ENCODE data around the gene TMEM131L.

Gene TMEM131L

GRCh38 chr4:153527690-153528089 lies 61.5 kb downstream of the TMEM131L start:
- DNase-seq = no peak

- DNase-seq = no peak
Measured at GRCh38 chr4:153528705-153529485, 62.7 kb downstream of the TMEM131L start.

GRCh38 chr4:153529646-153530045 lies 63.5 kb downstream of the TMEM131L start:
- DNase-seq = no peak

- DNase-seq = no peak
Measured at GRCh38 chr4:153530284-153530999, 64.3 kb downstream of the TMEM131L start.

- no peak for DNase-seq
Measured at GRCh38 chr4:153531000-153531358, 64.8 kb downstream of the TMEM131L start.

GRCh38 chr4:153531976-153532626 lies 65.9 kb downstream of the TMEM131L start:
- no peak for DNase-seq

- DNase-seq = no peak
Measured at GRCh38 chr4:153532636-153533035, 66.5 kb downstream of the TMEM131L start.

GRCh38 chr4:153533387-153533786 lies 67.2 kb downstream of the TMEM131L start:
- no peak for DNase-seq

GRCh38 chr4:153534792-153535629 lies 68.9 kb downstream of the TMEM131L start:
- no peak for DNase-seq

GRCh38 chr4:153535772-153536513 lies 69.8 kb downstream of the TMEM131L start:
- DNase-seq = no peak

GRCh38 chr4:153537493-153537960 lies 71.4 kb downstream of the TMEM131L start:
- no peak for DNase-seq

GRCh38 chr4:153538487-153539357 lies 72.6 kb downstream of the TMEM131L start:
- DNase-seq = no peak

GRCh38 chr4:153539422-153539821 lies 73.3 kb downstream of the TMEM131L start:
- no peak for DNase-seq

GRCh38 chr4:153541456-153542096 lies 75.4 kb downstream of the TMEM131L start:
- DNase-seq = no peak

GRCh38 chr4:153542131-153542530 lies 76.0 kb downstream of the TMEM131L start:
- no peak for DNase-seq

GRCh38 chr4:153542834-153543233 lies 76.7 kb downstream of the TMEM131L start:
- no peak for DNase-seq

- DNase-seq = no peak
Measured at GRCh38 chr4:153543351-153543750, 77.2 kb downstream of the TMEM131L start.

- DNase-seq = no peak
Measured at GRCh38 chr4:153545822-153546221, 79.7 kb downstream of the TMEM131L start.

- no peak for DNase-seq
Measured at GRCh38 chr4:153546280-153546679, 80.1 kb downstream of the TMEM131L start.

- no peak for DNase-seq
Measured at GRCh38 chr4:153547520-153547919, 81.4 kb downstream of the TMEM131L start.

Measured in CD4-positive, alpha-beta T cell treated with Interleukin-1 beta for 1 hour (primary cell).